ENCODE measurements around the gene PKNOX2.

PKNOX2 gene

DNA sequence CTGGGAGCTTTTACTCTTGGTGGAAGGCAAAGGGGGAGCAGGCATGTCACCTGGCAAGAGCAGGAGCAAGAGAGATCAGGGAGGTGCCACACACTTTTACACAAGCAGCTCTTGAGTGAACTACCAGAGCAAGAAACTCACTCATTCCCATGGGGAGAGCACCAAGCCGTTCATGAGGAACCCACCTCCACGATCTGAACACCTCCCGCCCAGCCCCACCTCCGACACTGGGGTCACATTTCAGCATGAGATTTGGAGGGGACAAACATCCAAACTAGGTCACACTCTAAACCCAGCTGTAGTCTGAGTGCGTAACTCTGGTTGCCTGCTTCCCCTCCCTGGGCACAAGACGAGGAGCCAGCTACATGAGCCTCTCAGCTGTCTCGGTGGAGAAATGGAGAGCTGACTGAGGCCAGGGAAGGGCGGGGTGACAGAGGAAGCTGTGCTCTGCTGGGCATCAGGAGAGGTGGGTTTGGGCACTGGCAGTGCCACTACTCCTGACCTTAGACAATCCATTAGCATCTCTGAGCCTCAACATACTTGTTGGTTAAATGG, 134.6 kb downstream of the PKNOX2 start:
- H3K9ac ChIP-seq (ENCODE audit: low read length): no peak overlapping the region
- H3K4me1 ChIP-seq (ENCODE audit: control insufficient read depth, low read depth, low read length): no peaks in the 10 kb centered on the region
- H3K27me3 ChIP-seq (ENCODE audit: control insufficient read depth, insufficient read depth, low read length): no peaks in the 10 kb centered on the region
- H3K9me3 ChIP-seq (ENCODE audit: control insufficient read depth, low read depth, low read length): no peaks in the 10 kb centered on the region
- H3K36me3 ChIP-seq (ENCODE audit: control insufficient read depth, low read depth, low read length): no peaks in the 10 kb centered on the region
- H3K4me3 ChIP-seq (ENCODE audit: low read length): no peak overlapping the region
- H3K27ac ChIP-seq (ENCODE audit: low read length): no peak overlapping the region

DNA sequence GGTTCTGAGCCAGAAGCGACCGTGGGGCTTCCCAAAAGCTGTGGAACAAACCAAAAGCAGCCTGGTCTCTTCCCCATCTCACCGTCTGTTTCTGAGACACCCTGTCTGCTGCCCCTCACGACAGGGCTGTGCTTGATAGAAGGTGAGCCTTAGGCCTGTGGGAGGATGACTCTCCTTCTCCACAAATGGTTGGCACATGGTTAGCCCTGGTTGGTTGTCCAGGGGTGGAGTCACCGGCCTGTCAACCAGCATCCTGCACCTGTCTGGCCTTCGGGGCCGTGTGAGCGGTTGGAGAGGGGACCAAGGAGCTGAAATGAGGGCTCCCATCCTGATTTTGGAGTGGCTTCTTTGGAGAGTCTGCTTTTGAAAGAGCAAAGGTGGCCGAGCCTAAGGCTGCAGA, 135.3 kb downstream of the PKNOX2 start:
- Histone ChIP-seq H3K27me3 (ENCODE audit: control insufficient read depth, insufficient read depth, low read length) (no peaks in the 10 kb centered on the region), H3K4me3 (ENCODE audit: low read length) (no peak overlapping the region), H3K27ac (ENCODE audit: low read length) (no peak overlapping the region), H3K9me3 (ENCODE audit: control insufficient read depth, low read depth, low read length) (no peaks in the 10 kb centered on the region), H3K9ac (ENCODE audit: low read length) (no peak overlapping the region), H3K36me3 (ENCODE audit: control insufficient read depth, low read depth, low read length) (no peaks in the 10 kb centered on the region), H3K4me1 (ENCODE audit: control insufficient read depth, low read depth, low read length) (no peaks in the 10 kb centered on the region)

DNA sequence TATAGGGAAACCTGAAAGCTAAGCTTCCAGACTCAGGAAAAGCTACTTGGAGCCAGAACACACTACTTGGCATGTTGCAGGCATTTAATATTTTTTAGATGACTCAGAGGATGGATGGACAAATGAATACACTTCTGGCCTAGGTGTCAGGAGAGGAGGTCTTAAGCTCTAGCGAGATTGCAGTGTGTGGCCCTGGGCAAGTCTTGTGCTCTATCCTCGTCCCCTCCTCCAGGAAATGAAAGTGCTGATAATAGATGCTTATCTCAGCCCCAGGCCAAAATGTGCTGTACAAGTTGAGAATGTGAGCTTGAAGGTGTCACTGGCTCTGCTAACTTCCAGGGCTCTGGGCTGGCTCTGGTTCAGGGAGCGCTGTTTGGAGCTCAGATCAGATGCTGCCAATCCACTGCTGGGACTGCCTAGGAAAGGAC, 136.3 kb downstream of the PKNOX2 start:
- Histone ChIP-seq H3K27me3 (ENCODE audit: control insufficient read depth, insufficient read depth, low read length) (no peaks in the 10 kb centered on the region), H3K9ac (ENCODE audit: low read length) (no peak overlapping the region), H3K27ac (ENCODE audit: low read length) (no peak overlapping the region), H3K9me3 (ENCODE audit: control insufficient read depth, low read depth, low read length) (no peaks in the 10 kb centered on the region), H3K36me3 (ENCODE audit: control insufficient read depth, low read depth, low read length) (no peaks in the 10 kb centered on the region), H3K4me3 (ENCODE audit: low read length) (no peak overlapping the region), H3K4me1 (ENCODE audit: control insufficient read depth, low read depth, low read length) (no peaks in the 10 kb centered on the region)

DNA sequence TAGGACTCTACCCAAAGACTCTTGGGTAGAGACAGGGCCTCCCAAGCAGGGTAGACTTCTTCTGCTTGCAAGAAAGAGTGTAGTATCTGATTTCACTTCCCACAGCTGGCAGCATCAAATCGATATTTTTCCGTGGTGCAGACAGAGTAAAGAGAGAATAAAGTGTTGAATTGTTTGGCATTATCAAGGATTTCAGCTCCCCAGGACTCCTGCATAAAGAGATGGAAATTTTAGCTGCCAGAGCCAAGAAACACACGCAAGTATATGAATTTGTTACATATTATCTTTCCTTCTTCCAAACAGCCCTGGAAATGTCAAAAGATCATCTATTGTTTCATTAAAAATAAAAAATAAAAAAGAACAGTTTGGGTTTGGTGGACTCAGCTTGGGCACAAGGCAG, 136.8 kb downstream of the PKNOX2 start:
- H3K27me3 ChIP-seq (ENCODE audit: control insufficient read depth, insufficient read depth, low read length): no peaks in the 10 kb centered on the region
- no peaks in the 10 kb centered on the region for H3K36me3 ChIP-seq (ENCODE audit: control insufficient read depth, low read depth, low read length)
- H3K4me3 ChIP-seq (ENCODE audit: low read length): no peak overlapping the region
- H3K9me3 ChIP-seq (ENCODE audit: control insufficient read depth, low read depth, low read length): no peaks in the 10 kb centered on the region
- no peak overlapping the region for H3K27ac ChIP-seq (ENCODE audit: low read length)
- H3K9ac ChIP-seq (ENCODE audit: low read length): no peak overlapping the region
- no peaks in the 10 kb centered on the region for H3K4me1 ChIP-seq (ENCODE audit: control insufficient read depth, low read depth, low read length)

DNA sequence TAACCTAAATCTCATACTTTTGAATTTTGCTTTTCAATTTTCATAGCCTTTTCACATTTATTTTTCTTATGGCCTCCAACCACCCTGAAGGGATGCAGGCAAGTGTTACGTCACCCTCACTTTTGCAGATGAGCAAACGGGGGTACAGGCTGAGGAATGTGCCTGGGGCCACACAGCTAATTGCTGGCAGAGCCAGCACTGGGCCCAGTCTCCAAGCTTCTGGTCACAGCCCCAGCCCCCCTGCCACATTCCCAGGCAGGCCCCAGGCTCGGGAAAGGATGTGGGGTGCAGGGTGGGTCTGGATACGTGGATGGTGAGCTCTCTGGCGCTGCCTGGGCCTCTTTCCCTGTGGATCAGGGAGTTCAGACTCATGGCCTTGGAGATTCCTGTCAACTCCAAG, 138.6 kb downstream of the PKNOX2 start:
- Histone ChIP-seq H3K4me3 (ENCODE audit: low read length) (no peak overlapping the region), H3K4me1 (ENCODE audit: control insufficient read depth, low read depth, low read length) (no peaks in the 10 kb centered on the region), H3K9me3 (ENCODE audit: control insufficient read depth, low read depth, low read length) (no peaks in the 10 kb centered on the region), H3K27ac (ENCODE audit: low read length) (no peak overlapping the region), H3K36me3 (ENCODE audit: control insufficient read depth, low read depth, low read length) (no peaks in the 10 kb centered on the region), H3K9ac (ENCODE audit: low read length) (no peak overlapping the region), H3K27me3 (ENCODE audit: control insufficient read depth, insufficient read depth, low read length) (no peaks in the 10 kb centered on the region)

GRCh38 chr11:125303694-125304093, 139.1 kb downstream of the PKNOX2 start:
- H3K9ac ChIP-seq (ENCODE audit: low read length): no peak overlapping the region
- H3K36me3 ChIP-seq (ENCODE audit: control insufficient read depth, low read depth, low read length): no peaks in the 10 kb centered on the region
- no peaks in the 10 kb centered on the region for H3K27me3 ChIP-seq (ENCODE audit: control insufficient read depth, insufficient read depth, low read length)
- H3K9me3 ChIP-seq (ENCODE audit: control insufficient read depth, low read depth, low read length): no peaks in the 10 kb centered on the region
- H3K4me1 ChIP-seq (ENCODE audit: control insufficient read depth, low read depth, low read length): no peaks in the 10 kb centered on the region
- no peak overlapping the region for H3K27ac ChIP-seq (ENCODE audit: low read length)
- H3K4me3 ChIP-seq (ENCODE audit: low read length): no peak overlapping the region

DNA sequence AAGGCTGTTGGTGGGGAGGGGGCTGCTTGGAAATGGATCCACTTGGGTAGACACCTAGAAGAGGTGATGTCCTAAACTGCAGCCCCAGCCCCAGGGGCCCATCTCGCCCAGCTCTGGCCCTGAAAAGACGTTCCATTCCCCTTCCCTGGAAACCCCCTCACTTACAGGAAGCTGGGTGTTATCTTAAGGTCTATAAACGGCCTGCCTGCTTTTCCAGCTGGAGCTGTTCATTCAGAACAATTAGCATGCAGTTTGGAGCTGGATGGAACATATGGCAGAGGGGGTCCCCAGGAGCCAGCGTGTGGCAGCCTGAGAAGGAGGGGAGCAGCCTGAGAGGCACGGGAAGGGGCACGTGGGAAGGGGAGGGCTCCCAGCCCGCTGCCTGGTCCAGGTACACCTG, 139.6 kb downstream of the PKNOX2 start:
- Histone ChIP-seq H3K4me3 (ENCODE audit: low read length) (no peak overlapping the region), H3K36me3 (ENCODE audit: control insufficient read depth, low read depth, low read length) (no peaks in the 10 kb centered on the region), H3K4me1 (ENCODE audit: control insufficient read depth, low read depth, low read length) (no peaks in the 10 kb centered on the region), H3K27ac (ENCODE audit: low read length) (no peak overlapping the region), H3K27me3 (ENCODE audit: control insufficient read depth, insufficient read depth, low read length) (no peaks in the 10 kb centered on the region), H3K9me3 (ENCODE audit: control insufficient read depth, low read depth, low read length) (no peaks in the 10 kb centered on the region), H3K9ac (ENCODE audit: low read length) (no peak overlapping the region)

GRCh38 chr11:125304876-125305275, 140.3 kb downstream of the PKNOX2 start:
- no peaks in the 10 kb centered on the region for H3K27me3 ChIP-seq (ENCODE audit: control insufficient read depth, insufficient read depth, low read length)
- H3K4me1 ChIP-seq (ENCODE audit: control insufficient read depth, low read depth, low read length): no peaks in the 10 kb centered on the region
- no peak overlapping the region for H3K27ac ChIP-seq (ENCODE audit: low read length)
- no peak overlapping the region for H3K9ac ChIP-seq (ENCODE audit: low read length)
- no peaks in the 10 kb centered on the region for H3K36me3 ChIP-seq (ENCODE audit: control insufficient read depth, low read depth, low read length)
- H3K9me3 ChIP-seq (ENCODE audit: control insufficient read depth, low read depth, low read length): no peaks in the 10 kb centered on the region
- no peak overlapping the region for H3K4me3 ChIP-seq (ENCODE audit: low read length)

GRCh38 chr11:125305345-125305744, 140.8 kb downstream of the PKNOX2 start:
- Histone ChIP-seq H3K27ac (ENCODE audit: low read length) (no peak overlapping the region), H3K9me3 (ENCODE audit: control insufficient read depth, low read depth, low read length) (no peaks in the 10 kb centered on the region), H3K4me3 (ENCODE audit: low read length) (no peak overlapping the region), H3K4me1 (ENCODE audit: control insufficient read depth, low read depth, low read length) (no peaks in the 10 kb centered on the region), H3K36me3 (ENCODE audit: control insufficient read depth, low read depth, low read length) (no peaks in the 10 kb centered on the region), H3K27me3 (ENCODE audit: control insufficient read depth, insufficient read depth, low read length) (no peaks in the 10 kb centered on the region), H3K9ac (ENCODE audit: low read length) (no peak overlapping the region)

DNA sequence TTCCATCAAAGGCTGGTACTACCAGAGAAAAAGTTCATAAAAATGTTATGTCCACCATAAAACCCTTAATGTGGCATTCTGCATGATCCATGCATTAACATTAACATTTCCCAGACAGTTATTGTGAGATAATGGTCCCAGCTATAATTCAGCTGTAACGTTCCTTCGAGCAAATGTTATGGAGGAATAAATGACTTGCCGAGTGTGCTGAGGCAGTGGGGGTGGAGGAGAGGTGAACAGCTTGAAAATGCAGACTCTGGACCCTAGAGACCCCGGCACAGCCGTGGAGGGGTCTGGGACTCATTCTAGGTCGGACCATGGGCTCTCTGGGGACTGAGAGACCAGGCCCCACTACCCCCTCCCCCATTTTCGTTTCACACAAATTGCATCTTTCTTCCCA, 141.9 kb downstream of the PKNOX2 start:
- Histone ChIP-seq H3K27ac (ENCODE audit: low read length) (no peak overlapping the region), H3K4me3 (ENCODE audit: low read length) (no peak overlapping the region), H3K9ac (ENCODE audit: low read length) (no peak overlapping the region), H3K4me1 (ENCODE audit: control insufficient read depth, low read depth, low read length) (no peaks in the 10 kb centered on the region), H3K36me3 (ENCODE audit: control insufficient read depth, low read depth, low read length) (no peaks in the 10 kb centered on the region), H3K9me3 (ENCODE audit: control insufficient read depth, low read depth, low read length) (no peaks in the 10 kb centered on the region), H3K27me3 (ENCODE audit: control insufficient read depth, insufficient read depth, low read length) (no peaks in the 10 kb centered on the region)

DNA sequence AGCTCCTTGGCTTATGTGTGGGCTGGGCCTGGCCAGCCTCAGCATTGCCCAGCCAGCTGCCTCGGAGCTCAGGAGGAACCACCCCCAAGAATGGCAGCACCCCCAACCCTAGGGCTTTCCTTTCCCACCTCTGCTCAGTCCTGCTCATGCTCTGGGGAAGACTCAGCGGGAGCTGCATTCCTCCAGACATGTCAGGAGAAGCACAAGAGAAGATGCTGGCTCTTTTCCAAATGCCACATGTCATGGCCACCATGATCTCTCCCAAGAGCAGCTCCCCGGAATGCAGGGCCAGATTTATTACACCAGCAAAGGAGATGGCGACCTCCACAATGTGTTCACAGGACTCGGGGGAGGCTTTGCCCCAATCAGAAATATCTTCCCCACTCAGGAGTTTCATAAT, 143.7 kb downstream of the PKNOX2 start:
- Histone ChIP-seq H3K27me3 (ENCODE audit: control insufficient read depth, insufficient read depth, low read length) (no peaks in the 10 kb centered on the region), H3K9ac (ENCODE audit: low read length) (no peak overlapping the region), H3K27ac (ENCODE audit: low read length) (no peak overlapping the region), H3K4me3 (ENCODE audit: low read length) (no peak overlapping the region), H3K4me1 (ENCODE audit: control insufficient read depth, low read depth, low read length) (no peaks in the 10 kb centered on the region), H3K9me3 (ENCODE audit: control insufficient read depth, low read depth, low read length) (no peaks in the 10 kb centered on the region), H3K36me3 (ENCODE audit: control insufficient read depth, low read depth, low read length) (no peaks in the 10 kb centered on the region)

- Histone ChIP-seq H3K4me1 (ENCODE audit: control insufficient read depth, low read depth, low read length) (peaks cover 16% of the 10 kb centered on the region), H3K27me3 (ENCODE audit: control insufficient read depth, insufficient read depth, low read length) (no peaks in the 10 kb centered on the region), H3K27ac (ENCODE audit: low read length) (no peak overlapping the region), H3K9me3 (ENCODE audit: control insufficient read depth, low read depth, low read length) (peaks cover 3% of the 10 kb centered on the region), H3K36me3 (ENCODE audit: control insufficient read depth, low read depth, low read length) (no peaks in the 10 kb centered on the region), H3K4me3 (ENCODE audit: low read length) (no peak overlapping the region), H3K9ac (ENCODE audit: low read length) (no peak overlapping the region)
Observed at GRCh38 chr11:125312391-125312790, 147.8 kb downstream of the PKNOX2 start.

Data from iPS-18a (cell line).